ENCODE measurements around the gene AGAP1. TPM values are rescaled to one million over a fixed set of nuclear protein-coding genes. Genes with fewer than 3 reads are reported as not detected.
A peak's percentile ranks its signal among the peaks of the same experiment; 100 is the strongest.

AGAP1 gene
- total RNA-seq, 3 donors from 2014 or later, result 1.9 to 2.6 (median 2.1) TPM

DNA sequence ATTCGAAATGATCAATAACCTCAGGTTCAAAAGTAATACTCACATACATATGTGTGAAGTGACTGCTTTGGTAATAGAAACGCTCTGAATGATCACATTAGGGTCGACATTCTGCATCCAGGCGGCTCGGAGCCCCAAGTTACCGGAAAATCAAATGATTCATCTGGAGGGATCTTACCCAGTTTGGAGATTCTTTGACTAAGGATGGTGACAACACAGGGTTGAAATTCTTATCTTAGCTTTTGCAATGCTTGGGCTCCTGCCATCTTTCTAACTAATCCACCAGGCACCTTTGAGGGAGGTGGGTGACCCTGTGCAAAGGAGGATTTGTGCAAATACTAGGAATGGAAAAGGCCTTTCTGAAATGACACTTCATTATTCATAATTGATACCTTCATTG lies 663.5 kb downstream of the AGAP1 start:
- H3K36me3 Mint-ChIP-seq (ENCODE audit: insufficient read depth), result no peaks in the 10 kb centered on the region
- H3K27me3 Mint-ChIP-seq (ENCODE audit: low read depth), result peaks cover 52% of the 10 kb centered on the region
- no peak for ATAC-seq
- no peak overlapping the region for H3K4me3 Mint-ChIP-seq
- H3K4me1 Mint-ChIP-seq (ENCODE audit: low read depth), result no peaks in the 10 kb centered on the region
- DNase-seq, result no peak
- H3K9me3 Mint-ChIP-seq, result peaks cover 14% of the 10 kb centered on the region

DNA sequence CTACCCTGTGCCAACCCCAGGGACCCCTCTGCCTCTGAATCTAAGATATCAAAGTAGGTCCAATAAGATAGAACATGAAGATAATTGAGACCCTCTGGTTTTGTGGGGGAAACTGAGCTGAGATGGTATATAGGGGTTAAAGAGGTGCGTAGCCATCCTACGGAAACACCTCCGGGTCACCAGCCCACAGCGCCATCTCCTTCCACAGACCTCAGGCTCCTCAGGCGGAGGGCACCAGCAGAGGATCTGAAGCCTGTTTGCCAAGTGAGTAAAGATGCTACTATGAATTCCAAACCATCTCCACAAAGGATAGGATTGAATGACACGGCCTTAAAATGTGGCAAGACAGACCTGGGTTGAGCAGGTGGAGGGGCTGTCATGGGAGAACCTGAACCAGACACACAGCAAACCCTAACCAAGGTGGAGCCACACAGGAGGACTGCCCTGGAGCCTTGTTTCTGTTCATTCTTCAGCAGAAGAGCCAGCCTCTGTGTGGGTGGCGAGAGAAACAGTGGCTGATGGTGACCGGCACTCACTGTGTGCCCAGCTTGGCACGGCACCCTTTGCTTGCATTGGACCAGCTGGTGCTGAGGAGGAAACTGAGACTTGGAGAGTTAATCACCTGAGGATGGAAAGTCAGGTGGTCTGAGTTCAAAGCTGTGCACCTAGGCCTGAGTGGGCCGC lies 664.1 kb downstream of the AGAP1 start:
- H3K9me3 Mint-ChIP-seq, result peaks cover 8% of the 10 kb centered on the region
- DNase-seq, result no peak
- no peaks in the 10 kb centered on the region for H3K4me1 Mint-ChIP-seq (ENCODE audit: low read depth)
- no peak for ATAC-seq
- H3K36me3 Mint-ChIP-seq (ENCODE audit: insufficient read depth), result no peaks in the 10 kb centered on the region
- no peak overlapping the region for H3K4me3 Mint-ChIP-seq
- peaks cover 58% of the 10 kb centered on the region for H3K27me3 Mint-ChIP-seq (ENCODE audit: low read depth)

DNA sequence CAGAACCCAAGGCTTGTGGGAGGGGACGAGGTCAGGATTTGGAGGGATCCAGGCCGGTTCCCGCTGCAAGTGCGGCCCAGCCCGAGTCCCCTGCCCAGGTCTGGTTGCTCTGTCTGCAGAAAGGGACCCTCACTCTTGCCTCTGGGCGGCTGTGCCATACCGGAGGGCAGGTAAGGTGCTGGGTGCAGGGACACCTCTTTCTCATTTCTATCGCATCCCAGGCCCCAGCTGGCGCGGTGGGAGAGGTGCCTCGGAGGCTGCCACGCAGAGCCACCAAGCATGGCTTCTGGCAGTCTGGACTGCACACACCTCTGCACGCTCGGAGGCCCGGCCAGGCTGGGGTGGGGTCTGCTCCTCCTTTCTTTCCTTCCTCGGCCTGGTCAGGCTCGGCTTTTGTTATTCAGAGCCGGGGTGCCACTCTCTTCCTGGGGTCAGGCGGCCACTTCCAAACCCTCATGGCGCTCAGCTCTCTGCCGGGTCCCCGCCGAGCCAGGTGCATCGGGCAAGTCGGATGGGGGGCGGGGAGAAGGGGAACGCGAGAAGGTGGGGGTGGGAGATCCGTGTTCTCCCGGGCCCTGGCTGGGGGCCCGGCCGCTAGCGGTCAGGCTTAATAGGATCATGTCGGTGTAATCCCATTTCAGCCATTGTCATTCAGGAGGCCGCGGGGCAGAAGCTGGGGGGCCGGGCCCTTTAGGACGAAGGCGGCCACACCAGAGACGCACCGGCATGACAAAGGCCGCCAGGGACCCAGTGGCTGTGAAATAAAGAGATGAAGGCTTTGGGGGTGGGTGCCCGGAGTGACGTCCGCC lies 665.3 kb downstream of the AGAP1 start:
- no peak for ATAC-seq
- Mint-ChIP-seq H3K27me3 (ENCODE audit: low read depth) (peaks cover 58% of the 10 kb centered on the region), H3K4me1 (ENCODE audit: low read depth) (no peaks in the 10 kb centered on the region), H3K36me3 (ENCODE audit: insufficient read depth) (no peaks in the 10 kb centered on the region), H3K4me3 (no peak overlapping the region), H3K9me3 (peaks cover 5% of the 10 kb centered on the region)
- DNase-seq, result no peak

DNA sequence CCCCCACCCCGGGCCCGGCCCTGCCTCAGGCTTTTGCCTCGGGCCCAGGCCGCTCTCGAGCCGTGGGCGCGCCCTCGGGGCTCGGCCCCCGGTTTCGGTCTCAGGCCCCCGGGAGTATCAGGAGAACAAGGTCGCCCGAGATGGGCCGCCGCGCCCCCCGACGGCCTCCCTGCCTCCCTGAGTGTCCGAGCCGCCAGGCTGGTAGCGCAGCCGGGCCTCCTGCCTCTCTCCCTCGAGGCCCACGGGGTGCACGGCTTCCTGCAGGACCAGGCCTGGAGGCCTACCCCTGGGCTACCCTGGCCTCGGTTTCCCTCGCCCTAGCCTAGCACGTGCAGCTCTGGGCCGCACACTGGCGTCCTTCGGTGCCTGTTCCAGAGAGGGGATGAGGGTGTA lies 665.9 kb downstream of the AGAP1 start:
- peaks cover 1% of the 10 kb centered on the region for H3K4me1 Mint-ChIP-seq (ENCODE audit: low read depth)
- no peak overlapping the region for H3K4me3 Mint-ChIP-seq
- DNase-seq, result no peak
- H3K9me3 Mint-ChIP-seq, result no peaks in the 10 kb centered on the region
- H3K27me3 Mint-ChIP-seq (ENCODE audit: low read depth), result peaks cover 58% of the 10 kb centered on the region
- no peaks in the 10 kb centered on the region for H3K36me3 Mint-ChIP-seq (ENCODE audit: insufficient read depth)
- ATAC-seq, result no peak

DNA sequence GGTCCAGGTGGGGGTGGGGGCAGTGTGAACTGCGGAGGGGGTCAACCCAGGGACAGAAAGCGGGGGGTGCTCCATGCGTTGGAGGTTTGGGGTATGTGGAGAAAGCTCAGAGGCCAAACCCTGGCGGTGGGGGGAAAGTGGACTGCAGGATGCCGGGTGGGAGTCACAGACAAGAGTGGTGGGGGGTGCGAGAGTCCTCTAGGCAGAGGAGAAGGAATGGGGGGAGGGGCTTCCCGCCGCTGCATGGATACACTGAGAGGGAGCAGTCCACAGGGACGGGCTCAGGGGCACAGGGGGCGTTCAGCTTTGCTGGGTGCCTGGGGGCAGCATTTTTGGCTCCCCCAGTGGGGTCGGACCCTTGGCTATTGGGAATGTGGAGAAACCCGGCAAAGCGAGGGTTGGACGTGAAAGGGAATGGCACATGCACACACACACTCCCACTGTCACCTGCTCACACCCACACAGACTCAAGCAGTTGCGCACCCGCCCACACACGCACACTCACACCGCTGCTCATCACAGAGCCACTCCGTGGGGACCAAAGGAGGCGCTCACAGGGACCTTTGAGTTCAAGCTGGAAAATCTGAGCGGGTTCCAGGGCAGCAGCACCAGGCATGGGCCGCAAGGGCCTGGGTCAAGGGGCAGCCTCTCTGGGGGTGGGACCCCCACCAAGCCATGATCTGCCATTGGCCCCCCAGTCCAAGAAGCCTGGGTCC lies 666.7 kb downstream of the AGAP1 start:
- H3K27me3 Mint-ChIP-seq (ENCODE audit: low read depth), result peaks cover 64% of the 10 kb centered on the region
- no peak for ATAC-seq
- H3K4me1 Mint-ChIP-seq (ENCODE audit: low read depth), result peaks cover 5% of the 10 kb centered on the region
- H3K4me3 Mint-ChIP-seq, result no peak overlapping the region
- H3K36me3 Mint-ChIP-seq (ENCODE audit: insufficient read depth), result no peaks in the 10 kb centered on the region
- no peaks in the 10 kb centered on the region for H3K9me3 Mint-ChIP-seq
- no peak for DNase-seq

DNA sequence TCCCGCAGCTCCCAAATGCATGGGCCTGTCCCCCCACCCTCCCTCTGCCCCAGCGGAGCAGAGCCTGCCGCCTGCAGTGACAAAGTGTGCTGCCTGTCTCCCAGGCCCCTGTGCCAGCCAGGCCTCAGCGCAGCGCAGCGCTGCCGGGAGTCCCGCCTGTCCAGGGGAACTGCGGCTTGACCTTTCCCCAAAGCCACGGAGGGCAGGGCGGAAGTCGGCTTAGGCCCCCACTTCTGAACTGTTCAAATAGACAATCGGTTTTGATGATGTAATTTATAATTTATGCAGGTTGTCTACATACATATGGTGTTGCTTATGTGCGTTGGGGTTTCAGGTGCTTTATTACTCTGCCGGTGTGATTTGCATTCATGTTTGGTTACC lies 667.2 kb downstream of the AGAP1 start:
- Mint-ChIP-seq H3K36me3 (ENCODE audit: insufficient read depth) (no peaks in the 10 kb centered on the region), H3K4me1 (ENCODE audit: low read depth) (peaks cover 5% of the 10 kb centered on the region), H3K9me3 (no peaks in the 10 kb centered on the region), H3K4me3 (no peak overlapping the region), H3K27me3 (ENCODE audit: low read depth) (peaks cover 67% of the 10 kb centered on the region)
- ATAC-seq (no peak), DNase-seq (no peak)

DNA sequence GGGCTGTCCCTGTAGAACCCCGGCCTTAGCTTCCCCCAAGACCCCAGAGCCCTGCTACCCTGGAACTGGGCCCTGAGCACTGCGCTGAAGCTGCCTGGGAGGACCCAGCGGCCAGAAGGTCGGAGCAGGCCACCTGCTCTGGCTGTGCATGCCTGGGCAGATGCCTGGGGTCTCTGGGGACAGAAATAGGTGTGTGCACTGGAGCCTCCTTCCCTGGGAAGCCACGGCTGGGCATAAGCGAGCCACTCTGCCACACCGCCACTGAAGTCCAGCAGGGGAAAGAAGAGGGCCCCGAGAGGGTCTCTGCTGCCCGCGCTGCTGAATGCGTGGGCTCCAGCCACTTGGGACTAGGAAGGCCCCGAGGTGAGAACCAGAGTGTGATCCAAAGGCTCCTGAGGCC lies 667.7 kb downstream of the AGAP1 start:
- peaks cover 10% of the 10 kb centered on the region for H3K4me1 Mint-ChIP-seq (ENCODE audit: low read depth)
- no peaks in the 10 kb centered on the region for H3K9me3 Mint-ChIP-seq
- no peaks in the 10 kb centered on the region for H3K36me3 Mint-ChIP-seq (ENCODE audit: insufficient read depth)
- H3K27me3 Mint-ChIP-seq (ENCODE audit: low read depth), result peaks cover 69% of the 10 kb centered on the region
- DNase-seq, result no peak
- no peak overlapping the region for H3K4me3 Mint-ChIP-seq
- ATAC-seq, result no peak

DNA sequence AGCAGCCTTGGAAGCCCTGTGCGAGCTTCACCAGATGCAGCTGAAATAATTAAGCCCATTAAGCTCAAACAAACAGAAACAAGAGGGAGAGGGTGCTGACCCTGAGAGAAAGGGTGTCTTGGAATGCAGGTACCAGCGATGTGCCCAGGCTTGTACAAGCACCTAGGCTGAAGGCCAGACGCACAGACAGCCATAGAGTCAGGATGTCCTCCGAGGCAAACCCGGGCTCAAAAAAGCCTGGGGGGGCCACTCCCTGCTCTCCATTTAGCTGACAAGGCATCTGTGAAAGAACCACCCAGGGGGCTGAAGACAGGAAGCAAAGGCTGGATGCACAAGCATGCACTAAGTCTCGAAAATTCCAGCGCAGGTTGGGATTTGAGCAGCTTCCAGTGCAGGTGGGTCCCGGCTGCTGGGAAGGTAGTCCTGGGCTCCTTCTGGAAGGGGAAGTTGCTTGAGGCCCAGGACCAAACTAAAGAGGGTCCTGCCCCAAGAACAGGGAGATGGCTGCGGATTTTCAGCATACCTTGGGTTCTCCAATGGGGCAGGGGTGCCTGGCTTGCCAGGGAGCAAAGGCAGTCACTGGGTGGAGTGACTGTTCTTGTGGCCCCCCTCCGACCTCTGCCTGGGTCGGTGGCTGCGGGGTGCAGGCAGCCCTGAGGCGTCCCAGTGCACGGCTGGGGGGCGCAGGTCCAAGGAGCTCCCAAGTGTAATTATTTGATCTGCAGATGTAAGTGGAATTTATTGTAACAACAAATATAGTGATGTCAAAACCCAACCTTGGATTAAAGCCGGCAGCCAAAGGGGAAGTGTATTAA lies 668.4 kb downstream of the AGAP1 start:
- H3K4me3 Mint-ChIP-seq, result no peak overlapping the region
- H3K36me3 Mint-ChIP-seq (ENCODE audit: insufficient read depth), result no peaks in the 10 kb centered on the region
- peaks cover 15% of the 10 kb centered on the region for H3K4me1 Mint-ChIP-seq (ENCODE audit: low read depth)
- ATAC-seq (no peak), DNase-seq (no peak)
- no peaks in the 10 kb centered on the region for H3K9me3 Mint-ChIP-seq
- H3K27me3 Mint-ChIP-seq (ENCODE audit: low read depth), result peaks cover 68% of the 10 kb centered on the region

DNA sequence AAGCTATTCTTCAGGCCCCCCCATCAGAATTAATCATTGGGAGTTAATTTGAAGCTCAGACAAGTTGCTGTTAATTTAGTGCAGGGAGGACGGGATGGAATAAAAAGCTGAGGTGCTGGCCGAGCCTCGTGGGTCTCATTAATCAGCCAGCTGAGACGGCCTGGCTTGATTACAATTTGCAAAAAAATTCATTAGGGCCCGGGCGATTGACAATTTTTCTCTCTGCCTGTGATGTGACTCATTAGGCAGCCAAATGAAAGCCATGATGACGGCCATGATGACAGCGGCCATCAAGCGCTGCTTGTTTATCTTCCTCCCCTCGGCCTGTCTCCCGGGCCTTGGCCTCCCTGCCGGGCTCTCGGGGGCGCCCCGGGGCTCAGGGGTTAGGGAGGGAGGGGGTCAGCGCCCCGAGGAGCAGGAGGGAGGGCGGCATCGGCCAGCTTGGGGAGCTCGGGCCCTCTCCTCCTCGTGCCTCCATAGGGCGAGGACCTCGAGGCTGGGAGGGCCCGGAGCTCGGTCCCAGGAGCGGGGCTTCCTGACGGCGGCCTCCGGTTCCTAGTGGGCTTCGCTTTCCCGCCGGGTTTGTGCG lies 669.1 kb downstream of the AGAP1 start:
- no peaks in the 10 kb centered on the region for H3K36me3 Mint-ChIP-seq (ENCODE audit: insufficient read depth)
- no peak for ATAC-seq
- DNase-seq, result no peak
- no peaks in the 10 kb centered on the region for H3K9me3 Mint-ChIP-seq
- peaks cover 15% of the 10 kb centered on the region for H3K4me1 Mint-ChIP-seq (ENCODE audit: low read depth)
- H3K27me3 Mint-ChIP-seq (ENCODE audit: low read depth), result peaks cover 61% of the 10 kb centered on the region
- H3K4me3 Mint-ChIP-seq, result no peak overlapping the region

DNA sequence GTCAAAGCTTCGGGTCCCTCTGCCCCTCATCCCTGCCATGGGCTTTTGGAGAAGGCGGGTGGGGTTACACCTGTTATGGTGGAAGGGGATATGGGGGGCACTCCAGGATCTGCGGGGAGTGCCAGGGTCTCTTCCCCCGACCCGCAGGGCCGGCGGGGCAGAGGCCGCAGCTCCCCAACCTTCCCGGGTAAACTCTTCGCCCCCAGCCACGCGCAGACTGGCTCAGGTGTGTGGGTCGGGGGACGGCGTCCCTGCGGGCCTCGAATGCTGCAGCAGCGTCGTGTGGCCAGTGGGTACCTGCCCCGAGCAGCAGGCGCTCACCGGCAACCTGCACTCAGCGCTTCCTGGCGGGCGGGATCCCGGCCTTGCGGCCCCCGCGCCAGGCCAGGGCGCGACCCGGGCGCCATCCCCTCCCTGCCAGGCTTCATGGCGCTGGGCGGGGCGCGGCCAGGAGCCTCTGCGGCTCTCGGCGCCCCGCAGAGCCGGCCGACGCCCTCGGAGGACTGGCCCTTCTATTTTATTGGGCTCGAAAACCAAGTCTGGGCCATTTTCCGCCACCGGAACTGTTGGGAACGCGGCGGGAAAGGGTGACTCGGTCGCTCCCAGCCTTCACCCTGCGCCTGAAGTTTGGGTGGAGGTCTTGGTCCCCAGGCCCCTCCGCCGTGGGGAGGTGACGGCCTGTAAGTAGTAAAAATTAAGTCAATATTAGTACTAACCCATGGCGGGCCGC lies 669.8 kb downstream of the AGAP1 start:
- Mint-ChIP-seq H3K27me3 (ENCODE audit: low read depth) (peaks cover 55% of the 10 kb centered on the region), H3K36me3 (ENCODE audit: insufficient read depth) (no peaks in the 10 kb centered on the region), H3K9me3 (no peaks in the 10 kb centered on the region), H3K4me1 (ENCODE audit: low read depth) (peaks cover 15% of the 10 kb centered on the region), H3K4me3 (no peak overlapping the region)
- no peak for ATAC-seq
- DNase-seq, result no peak

DNA sequence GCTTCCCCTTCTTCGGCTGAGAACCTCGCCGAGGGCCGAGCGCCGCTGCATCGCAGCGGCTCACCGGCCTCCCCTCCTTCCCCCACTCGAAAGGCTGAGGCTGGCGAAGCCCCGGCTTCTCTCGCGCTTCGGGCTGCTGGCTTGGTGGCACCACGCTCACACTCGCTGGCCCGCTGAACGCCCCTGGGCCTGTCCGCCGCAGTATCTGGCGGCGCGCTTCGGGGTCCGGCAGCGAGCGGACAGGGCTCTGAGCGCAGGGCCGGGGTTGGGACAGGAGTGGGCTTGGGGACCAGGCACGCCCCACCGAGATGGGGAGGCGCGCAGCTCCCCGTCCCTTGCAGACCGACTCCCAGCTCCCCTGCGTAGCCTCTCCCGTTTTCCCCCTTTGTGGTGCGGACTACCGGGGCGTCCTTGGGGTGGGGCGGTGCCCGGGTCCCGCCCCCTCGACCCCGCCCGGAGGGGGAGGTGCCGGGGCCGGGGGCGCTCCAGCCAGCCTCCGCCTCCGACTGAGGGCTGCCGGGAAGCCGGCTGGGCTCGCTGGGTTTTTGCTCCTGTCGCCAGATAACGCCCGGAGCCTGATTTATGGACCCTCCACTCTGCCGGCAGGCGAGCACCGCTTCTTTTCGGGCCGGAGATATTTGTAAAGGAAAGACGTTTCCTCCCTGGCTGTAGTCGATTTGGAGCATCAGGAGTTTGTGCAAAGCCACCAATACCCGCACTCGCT lies 670.5 kb downstream of the AGAP1 start:
- H3K9me3 Mint-ChIP-seq, result no peaks in the 10 kb centered on the region
- peaks cover 15% of the 10 kb centered on the region for H3K4me1 Mint-ChIP-seq (ENCODE audit: low read depth)
- ATAC-seq (no peak), DNase-seq (no peak)
- H3K27me3 Mint-ChIP-seq (ENCODE audit: low read depth), result peaks cover 54% of the 10 kb centered on the region
- H3K4me3 Mint-ChIP-seq, result peak overlapping the region; percentile 19
- no peaks in the 10 kb centered on the region for H3K36me3 Mint-ChIP-seq (ENCODE audit: insufficient read depth)

DNA sequence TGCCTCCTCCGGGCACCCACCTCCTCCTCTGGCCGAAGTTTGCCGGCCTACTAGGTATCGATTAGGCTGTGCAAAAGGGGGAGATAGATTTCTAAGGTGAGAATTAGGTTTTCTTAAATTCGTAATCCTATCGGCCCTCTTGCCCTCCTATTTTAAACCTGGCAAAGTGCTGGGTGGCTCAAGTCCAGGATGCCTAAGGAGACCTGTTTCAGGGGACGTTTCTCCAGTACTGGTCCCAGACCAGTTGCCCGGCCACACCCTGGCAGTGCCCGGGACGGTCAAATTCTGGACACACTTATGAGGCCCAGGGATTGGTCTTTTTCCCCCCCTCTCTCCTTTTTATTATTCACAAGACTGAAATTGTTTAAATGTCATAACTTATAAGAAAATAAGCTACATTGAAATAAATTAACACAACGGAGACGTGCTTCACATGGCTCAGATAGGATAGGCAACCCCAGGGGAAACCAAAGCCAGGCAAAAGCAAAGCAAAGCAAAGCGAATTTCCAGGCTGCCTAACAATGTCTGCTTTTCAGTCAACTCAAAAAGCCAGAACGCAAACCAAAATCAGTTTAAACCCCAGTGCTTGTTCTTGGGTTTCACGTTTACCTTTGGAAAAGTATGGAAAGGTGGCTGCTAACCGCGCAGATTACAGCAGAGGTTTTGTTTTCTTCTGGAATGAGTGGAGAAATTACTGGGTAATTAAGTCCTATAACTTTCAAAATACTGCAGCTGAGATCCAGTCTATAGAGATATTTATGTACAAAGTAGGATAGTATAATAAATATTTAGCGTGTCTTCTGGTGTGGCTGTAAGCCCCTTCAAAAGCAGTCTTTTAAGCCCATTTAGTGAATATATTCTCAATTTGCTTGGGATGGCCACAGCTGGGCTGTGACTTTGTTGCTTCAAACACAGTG lies 671.3 kb downstream of the AGAP1 start:
- Mint-ChIP-seq H3K9me3 (no peaks in the 10 kb centered on the region), H3K4me1 (ENCODE audit: low read depth) (peaks cover 15% of the 10 kb centered on the region), H3K36me3 (ENCODE audit: insufficient read depth) (no peaks in the 10 kb centered on the region), H3K4me3 (peak overlapping the region; percentile 19), H3K27me3 (ENCODE audit: low read depth) (peaks cover 61% of the 10 kb centered on the region)
- DNase-seq, result no peak
- ATAC-seq, result no peak
